K562 (cell line): ENCODE measurements around the gene PLA2G4D. TPM values are rescaled to one million over a fixed set of nuclear protein-coding genes. Genes with fewer than 3 reads are reported as not detected.

Source experiments
- ATAC-seq: fragments of 200-7000 bp; cut with Tn5 transposase; 3 replicates; pipeline ENCODE4 v1.9.1; 2020; ENCODE audit warnings: moderate library complexity
- BruUV-seq: library from RNA; stranded (reverse); fragments of 400-500 nt; replicated peaks from 2 replicates; lab custom pipeline; 2021; lab: Mats Ljungman, UMichigan
- CTCF ChIA-PET: fragments of 300-600 bp; formaldehyde crosslinking; extraction: SDS; loops from one replicate; lab custom pipeline; 2021; ENCODE audit warnings: low intra/inter-chr PET ratio; lab: Yijun Ruan, JAX
- POLR2A ChIA-PET: fragments of 300-600, 350-650 bp; sonication (Branson Sonifier 250); formaldehyde crosslinking; extraction: SDS; loops from one replicate; lab custom pipeline; 2021; ENCODE audit warnings: antibody characterized with exemption, inconsistent platforms; lab: Yijun Ruan, JAX
- DNase-seq, 4 experiments: peaks; one replicate each; pipeline versions ENCODE4 v3.0.0 to v3.0.0-alpha.2; 2011 to 2018; ENCODE audit warnings: low spot score in 3 of 4, mixed read lengths in 3 of 4; ENCODE audit errors: extremely low read depth in 1 of 4
- FAIRE-seq: peaks from 2 replicates; lab custom pipeline; 2011; peaks lifted over from hg19 to GRCh38; lab: Jason Lieb, UNC
- H2AFZ ChIP-seq: 2 replicates; pipeline ENCODE4 v1.6.0; 2011; ENCODE audit warnings: low read depth, low read length, control low read depth, inconsistent platforms
- H3K27ac ChIP-seq: fragments of 200-600 bp; 3 replicates; pipeline ENCODE4 v1.8.0; 2011; ENCODE audit warnings: low read depth, mild to moderate bottlenecking, control low read depth, inconsistent platforms, low read length, moderate library complexity, mixed read lengths; ENCODE audit errors: extremely low read depth
- H3K27me3 ChIP-seq, 2 experiments: fragments of 300-600 bp in 1 of 2; 2 replicates in 1 of 2; 3 replicates in 1 of 2; pipeline versions ENCODE4 v1.6.0 to v1.8.0; 2011; ENCODE audit warnings: inconsistent platforms in 2 of 2, low read length in 2 of 2, mild to moderate bottlenecking in 1 of 2, mixed read lengths in 1 of 2, moderate library complexity in 1 of 2; ENCODE audit not compliant: control insufficient read depth in 2 of 2, insufficient read depth in 2 of 2
- H3K36me3 ChIP-seq: fragments of 300-600 bp; 3 replicates; pipeline ENCODE4 v1.8.0; 2011; ENCODE audit warnings: mild to moderate bottlenecking, low read length, inconsistent platforms; ENCODE audit not compliant: control insufficient read depth, insufficient read depth
- H3K4me1 ChIP-seq, 2 experiments: fragments of 200-600 bp in 1 of 2; replicated peaks in 1 of 2; 2 replicates in 1 of 2; 3 replicates in 1 of 2; pipeline versions ENCODE4 v1.5.1 to v1.8.0; 2011; ENCODE audit warnings: inconsistent platforms in 2 of 2, low read length in 2 of 2, mild to moderate bottlenecking in 1 of 2, mixed read lengths in 1 of 2, moderate library complexity in 1 of 2; ENCODE audit not compliant: control insufficient read depth in 2 of 2, insufficient read depth in 2 of 2
- H3K4me2 ChIP-seq: 2 replicates; pipeline ENCODE4 v1.6.1; 2011; ENCODE audit warnings: low read length, control low read depth, inconsistent platforms, mixed read lengths; ENCODE audit not compliant: insufficient read depth
- H3K4me3 ChIP-seq: fragments of 200-600 bp; sonication (generic), shearing (Covaris generic); 2 replicates; pipeline ENCODE4 v1.5.1; 2016; ENCODE audit warnings: control low read depth, inconsistent platforms
- H3K79me2 ChIP-seq: fragments of 200-600 bp; 3 replicates; pipeline ENCODE4 v1.8.0; 2011; ENCODE audit warnings: low read length, inconsistent platforms; ENCODE audit not compliant: control insufficient read depth, insufficient read depth
- H3K9ac ChIP-seq, 2 experiments: 2 replicates each; pipeline versions ENCODE4 v1.6.0 to v1.6.1; 2011; ENCODE audit warnings: low read depth in 2 of 2, low read length in 2 of 2, control low read depth in 1 of 2, inconsistent platforms in 1 of 2, mild to moderate bottlenecking in 1 of 2, mixed read lengths in 1 of 2; ENCODE audit not compliant: insufficient read depth in 1 of 2
- H3K9me1 ChIP-seq: one replicate; pipeline ENCODE4 v1.6.0; 2011; ENCODE audit warnings: inconsistent platforms, mild to moderate bottlenecking, low read length, moderate library complexity; ENCODE audit not compliant: control insufficient read depth, insufficient read depth
- H3K9me3 ChIP-seq: replicated peaks from 2 replicates; pipeline ENCODE4 v1.5.1; 2011; ENCODE audit warnings: low read depth, low read length, inconsistent platforms; ENCODE audit not compliant: control insufficient read depth, insufficient read depth
- H4K20me1 ChIP-seq: replicated peaks from 2 replicates; pipeline ENCODE4 v1.6.1; 2011; ENCODE audit warnings: low read length, inconsistent platforms, mixed read lengths; ENCODE audit not compliant: control insufficient read depth, insufficient read depth
- EHMT2 ChIP-seq: fragments of 450-650 bp; IDR thresholded peaks from 2 replicates; pipeline ENCODE4 v1.6.1; 2018; ENCODE audit warnings: antibody characterized with exemption
- HOMEZ ChIP-seq: fragments of 250-450 bp; sonication (Bioruptor Pico); IDR thresholded peaks from 2 replicates; pipeline ENCODE4 v1.4.0; 2020; ENCODE audit warnings: mild to moderate bottlenecking, moderate library complexity
- PBX2 ChIP-seq, 2 experiments: IDR thresholded peaks in 1 of 2; conservative IDR thresholded peaks in 1 of 2; 2 replicates each; pipeline ENCODE4 v1.6.1; 2016; ENCODE audit warnings: low read depth in 2 of 2, mild to moderate bottlenecking in 1 of 2, missing compliant biosample characterization in 1 of 2, missing genetic modification characterization in 1 of 2, moderate library complexity in 1 of 2
- WGBS: fragments of 100-300 bp; shearing (Covaris generic); methylation state at CpG from one replicate; pipeline ENCODE4 v1.1.6; 2016; ENCODE audit warnings: low coverage, mixed read lengths; ENCODE audit not compliant: insufficient coverage; ENCODE audit errors: missing lambda C conversion rate; 5-methylcytosine and 5-hydroxymethylcytosine counted together
- in situ Hi-C: fragments of 300-500 bp; cut with MboI; formaldehyde crosslinking; loops from 4 replicates; pipeline ENCODE4 v1.15.0; 2018; ENCODE audit warnings: inconsistent platforms, mixed read lengths
- intact Hi-C: fragments of 100-400 bp; cut with micrococcal nuclease; formaldehyde crosslinking; loops from 2 replicates; pipeline ENCODE4 v1.14.2; 2022
- polyA plus RNA-seq, 8 experiments: library from polyadenylated mRNA; depleted of rRNA in 4 of 8; stranded (reverse) in 5 of 8; unstranded in 3 of 8; fragments of >200 nt; fragmentation: Nextera tagmentation in 2 of 8; fragmentation: Illumina TruSeq in 1 of 8; extraction: Ambion mirVana in 2 of 8; extraction: Trizol in 1 of 8; gene quantifications; 2 replicates each; pipeline versions ENCODE4 v1.2.1 to v1.2.3, GENCODE V29; 2011 to 2014; ENCODE audit warnings: inconsistent platforms in 1 of 8, missing spikeins in 1 of 8
- total RNA-seq, 7 experiments: library from RNA; depleted of rRNA in 6 of 7; stranded (reverse); fragments of >200 nt in 6 of 7; fragmentation: Illumina TruSeq in 2 of 7; extraction: Trizol in 2 of 7; gene quantifications; 2 replicates each; pipeline versions ENCODE4 v1.2.1 to v1.2.3, GENCODE V29; 2011 to 2021; ENCODE audit warnings: low replicate concordance in 1 of 7

PLA2G4D gene
- total and polyA plus RNA-seq, 9 of the 15 experiments (the other 6 are each of a cell fraction or from before 2014, with no cell fraction given): 0.04 TPM; not detected in 8

GRCh38 chr15:42108806-42109205 lies 14.4 kb upstream of the PLA2G4D start:
- Histone ChIP-seq H4K20me1 (no peaks in the 10 kb centered on the region), H2AFZ (no peak overlapping the region), H3K4me1 (no peaks in the 10 kb centered on the region), H3K27me3 (peaks cover 14 to 22% of the 10 kb centered on the region in 2 experiments; a peak in 4 of 5 replicates), H3K4me2 (no peak overlapping the region), H3K9ac (no peak overlapping the region), H3K4me3 (no peak overlapping the region), H3K9me1 (no peaks in the 10 kb centered on the region), H3K9me3 (no peaks in the 10 kb centered on the region), H3K79me2 (no peaks in the 10 kb centered on the region), H3K36me3 (no peaks in the 10 kb centered on the region), H3K27ac (no peak overlapping the region)
- WGBS: 0% methylated on average over 3 of the region's 3 CpGs
- no peak for DNase-seq
- POLR2A ChIA-PET: no interaction called here
- in situ Hi-C loops: no loop called here
- intact Hi-C loops: no loop called here
- no peak for FAIRE-seq
- no TSS peak for BruUV-seq
- ATAC-seq: no peak
- TF ChIP-seq PBX2 (CRISPR knock-in tag; IDR thresholded peaks at IDR 0.05; ENCODE audit: low read depth) (no peak), PBX2 (tag; conservative IDR thresholded peaks at IDR 0.05; ENCODE audit: low read depth) (0 out of 2 replicates have a peak, but pooled peaks have one; percentile 15), EHMT2 (no peak)
- TF ChIP-seq, all 486 proteins: peak for 1
- CTCF ChIA-PET: no interaction called here

- Histone ChIP-seq H3K4me1 (no peaks in the 10 kb centered on the region), H3K9me1 (no peaks in the 10 kb centered on the region), H3K9me3 (no peaks in the 10 kb centered on the region), H3K9ac (no peak overlapping the region), H3K27ac (no peak overlapping the region), H3K79me2 (no peaks in the 10 kb centered on the region), H2AFZ (no peak overlapping the region), H3K4me2 (no peak overlapping the region), H3K27me3 (peaks cover 17 to 27% of the 10 kb centered on the region in 2 experiments; a peak in 4 of 5 replicates), H4K20me1 (no peaks in the 10 kb centered on the region), H3K4me3 (no peak overlapping the region), H3K36me3 (no peaks in the 10 kb centered on the region)
- TF ChIP-seq HOMEZ: no peak
- ChIA-PET POLR2A (interaction anchor here (0.8 kb wide), 1 partner anchor 11 kb away, joined by 3 read pairs; no protein-coding TSS in a partner anchor), CTCF (no interaction called here)
- in situ Hi-C loops: no loop called here
- FAIRE-seq (no peak), ATAC-seq (no peak), DNase-seq (no peak)
- intact Hi-C loops: no loop called here
- BruUV-seq: no TSS peak
Measured at GRCh38 chr15:42108189-42108588, 13.8 kb upstream of the PLA2G4D start.
